Activated naive CD4-positive, alpha-beta T cell (primary cell): Measurements from ENCODE around the gene ANAPC10.
"Not testable (repeated sequence)": the region's sequence is repeated elsewhere in the genome, so short reads cannot be mapped to it uniquely, and the experiment has no call there.

Experiments used
- DNase-seq, 4 experiments: peaks; one replicate each; lab custom pipeline; 2025; lab: John Stamatoyannopoulos, UW

Gene ANAPC10

GRCh38 chr4:145003675-145004074, 94.3 kb downstream of the ANAPC10 start:
- DNase-seq: no peak

GRCh38 chr4:145001635-145002034, 96.4 kb downstream of the ANAPC10 start:
- DNase-seq: no peak

- not testable (repeated sequence) for DNase-seq
Measured at GRCh38 chr4:145000656-145001055, 97.3 kb downstream of the ANAPC10 start.

GRCh38 chr4:144989306-144989705, 108.7 kb downstream of the ANAPC10 start:
- DNase-seq: no peak

GRCh38 chr4:144985531-144985930, 112.5 kb downstream of the ANAPC10 start:
- no peak for DNase-seq

GRCh38 chr4:144985014-144985413, 113.0 kb downstream of the ANAPC10 start:
- no peak for DNase-seq

- no peak for DNase-seq
Measured at GRCh38 chr4:144984241-144984640, 113.8 kb downstream of the ANAPC10 start.

- no peak for DNase-seq
Measured at GRCh38 chr4:144975718-144976117, 122.3 kb downstream of the ANAPC10 start.

GRCh38 chr4:144970597-144970996, 127.4 kb downstream of the ANAPC10 start:
- no peak for DNase-seq

- DNase-seq: no peak
Measured at GRCh38 chr4:144969821-144970220, 128.2 kb downstream of the ANAPC10 start.

GRCh38 chr4:144968606-144969005, 129.4 kb downstream of the ANAPC10 start:
- DNase-seq: no peak

- DNase-seq: no peak
Measured at GRCh38 chr4:144967161-144967560, 130.8 kb downstream of the ANAPC10 start.

GRCh38 chr4:144962300-144962699, 135.7 kb downstream of the ANAPC10 start:
- no peak for DNase-seq

GRCh38 chr4:144955104-144955503, 142.9 kb downstream of the ANAPC10 start:
- no peak for DNase-seq

GRCh38 chr4:144954230-144954629, 143.8 kb downstream of the ANAPC10 start:
- no peak for DNase-seq

- DNase-seq: no peak
Measured at GRCh38 chr4:144948421-144948820, 149.6 kb downstream of the ANAPC10 start.

GRCh38 chr4:144948009-144948408, 150.0 kb downstream of the ANAPC10 start:
- no peak for DNase-seq
